ENCODE results near the gene ZNF814. TPM values are rescaled to one million over a fixed set of nuclear protein-coding genes. Genes with fewer than 3 reads are reported as not detected.
"Not testable (repeated sequence)": the region's sequence is repeated elsewhere in the genome, so short reads cannot be mapped to it uniquely, and the experiment has no call there.

Gene ZNF814
- total RNA-seq, 6 donors from 2014 or later: 7.1 to 16.8 (median 9.4) TPM

DNA sequence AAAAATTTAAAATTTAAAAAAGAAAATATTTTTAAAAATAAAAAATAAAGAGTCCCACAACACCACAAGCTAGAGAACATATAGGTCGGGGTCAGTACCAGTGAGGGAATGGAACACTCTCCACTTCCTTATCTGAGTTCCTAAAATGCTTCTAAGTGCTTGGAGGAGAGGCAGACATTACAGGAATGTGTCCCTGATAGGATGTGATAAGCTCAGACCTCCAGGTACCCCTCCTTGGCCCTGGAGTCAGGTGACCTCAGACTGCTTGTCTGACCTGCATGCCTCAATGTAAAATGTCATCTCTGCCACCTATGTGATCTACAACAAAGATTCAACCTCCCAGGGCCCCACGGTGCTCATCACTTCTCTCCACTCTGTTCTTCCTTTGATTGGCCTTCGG lies 2.8 kb downstream of the ZNF814 start:
- H3K36me3 ChIP-seq: peaks cover 0 to 4% (median 0%) of the 10 kb centered on the region in 4 donors
- ATAC-seq (ENCODE audit: low FRiP score in 2 of 2): no peak
- TF ChIP-seq EP300 (IDR thresholded peaks at IDR 0.05) (no peak), POLR2AphosphoS5 (IDR thresholded peaks at IDR 0.05) (no peak), POLR2A (IDR thresholded peaks at IDR 0.05) (no peak)
- TF ChIP-seq, protein P1, sequence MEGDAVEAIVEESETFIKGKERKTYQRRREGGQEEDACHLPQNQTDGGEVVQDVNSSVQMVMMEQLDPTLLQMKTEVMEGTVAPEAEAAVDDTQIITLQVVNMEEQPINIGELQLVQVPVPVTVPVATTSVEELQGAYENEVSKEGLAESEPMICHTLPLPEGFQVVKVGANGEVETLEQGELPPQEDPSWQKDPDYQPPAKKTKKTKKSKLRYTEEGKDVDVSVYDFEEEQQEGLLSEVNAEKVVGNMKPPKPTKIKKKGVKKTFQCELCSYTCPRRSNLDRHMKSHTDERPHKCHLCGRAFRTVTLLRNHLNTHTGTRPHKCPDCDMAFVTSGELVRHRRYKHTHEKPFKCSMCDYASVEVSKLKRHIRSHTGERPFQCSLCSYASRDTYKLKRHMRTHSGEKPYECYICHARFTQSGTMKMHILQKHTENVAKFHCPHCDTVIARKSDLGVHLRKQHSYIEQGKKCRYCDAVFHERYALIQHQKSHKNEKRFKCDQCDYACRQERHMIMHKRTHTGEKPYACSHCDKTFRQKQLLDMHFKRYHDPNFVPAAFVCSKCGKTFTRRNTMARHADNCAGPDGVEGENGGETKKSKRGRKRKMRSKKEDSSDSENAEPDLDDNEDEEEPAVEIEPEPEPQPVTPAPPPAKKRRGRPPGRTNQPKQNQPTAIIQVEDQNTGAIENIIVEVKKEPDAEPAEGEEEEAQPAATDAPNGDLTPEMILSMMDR (IDR thresholded peaks at IDR 0.05): no peak
- peaks cover 0 to 9% (median 3%) of the 10 kb centered on the region in 4 donors for H3K9me3 ChIP-seq
- peaks cover 0 to 16% (median 5%) of the 10 kb centered on the region in 4 donors for H3K4me1 ChIP-seq
- H3K27ac ChIP-seq: no peak overlapping the region
- no peak overlapping the region for H3K4me3 ChIP-seq
- H3K27me3 ChIP-seq: no peaks in the 10 kb centered on the region
- WGBS, 2 donors: 76 to 84% methylated on average over 3 of the region's 3 CpGs
- DNase-seq: no peak

DNA sequence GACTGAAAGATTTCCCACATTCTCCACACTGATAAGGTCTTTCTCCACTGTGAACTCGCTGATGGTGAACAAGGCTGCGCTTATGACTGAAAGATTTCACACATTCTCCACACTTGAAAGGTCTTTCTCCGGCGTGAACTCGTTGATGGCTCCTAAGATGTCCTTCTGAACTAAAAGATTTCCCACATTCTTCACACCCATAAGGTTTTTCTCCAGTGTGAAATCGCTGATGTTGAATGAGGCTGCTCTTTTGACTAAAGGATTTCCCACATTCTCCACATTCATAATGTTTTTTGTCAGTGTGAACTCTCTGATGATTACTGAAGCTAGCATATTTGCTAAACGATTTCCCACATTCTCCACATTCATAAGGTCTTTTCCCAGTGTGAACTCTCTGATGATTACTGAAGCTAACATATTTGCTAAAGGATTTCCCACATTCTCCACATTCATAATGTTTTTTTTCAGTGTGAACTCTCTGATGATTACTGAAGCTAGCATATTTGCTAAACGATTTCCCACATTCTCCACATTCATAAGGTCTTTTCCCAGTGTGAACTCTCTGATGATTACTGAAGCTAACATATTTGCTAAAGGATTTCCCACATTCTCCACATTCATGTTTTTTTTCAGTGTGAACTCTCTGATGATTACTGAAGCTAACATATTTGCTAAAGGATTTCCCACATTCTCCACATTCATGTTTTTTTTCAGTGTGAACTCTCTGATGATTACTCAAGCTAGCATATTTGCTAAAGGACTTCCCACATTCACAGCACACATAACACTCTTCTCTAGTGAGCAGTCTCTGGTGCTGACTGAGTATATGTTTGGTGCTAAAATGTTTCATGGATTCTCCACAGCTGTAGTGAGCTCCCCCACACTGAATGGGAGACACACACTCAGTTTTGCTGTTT lies 14.7 kb downstream of the ZNF814 start:
- not testable (repeated sequence) for DNase-seq; H3K27ac ChIP-seq; ATAC-seq (ENCODE audit: low FRiP score in 2 of 2); H3K4me1 ChIP-seq; H3K4me3 ChIP-seq; H3K27me3 ChIP-seq
- 94 to 96% methylated on average over 8 of the region's 8 CpGs for WGBS, 2 donors
- peaks cover 0 to 26% (median 11%) of the 10 kb centered on the region in 4 donors for H3K36me3 ChIP-seq
- peaks cover 45 to 87% (median 78%) of the 10 kb centered on the region in 4 donors for H3K9me3 ChIP-seq

DNA sequence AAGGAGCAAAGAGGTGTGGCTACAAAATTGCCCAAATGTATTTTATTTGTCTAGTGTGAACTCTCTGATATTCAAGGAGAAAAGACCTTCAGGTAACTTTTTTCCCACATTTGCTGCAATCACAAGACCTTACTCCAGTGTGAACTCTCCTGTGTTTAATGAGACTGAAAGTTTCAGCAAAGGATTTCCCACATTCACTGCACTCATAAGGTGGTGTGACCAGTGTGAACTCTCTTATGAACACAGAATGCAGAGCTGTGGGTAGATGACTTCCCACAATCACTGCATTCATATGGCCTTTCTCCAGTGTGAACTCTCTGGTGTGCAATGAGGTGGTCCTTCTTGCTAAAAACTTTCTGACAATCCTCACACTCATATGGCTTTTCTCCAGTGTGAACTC lies 16.4 kb downstream of the ZNF814 start:
- Histone ChIP-seq H3K27ac (no peak overlapping the region), H3K27me3 (no peaks in the 10 kb centered on the region), H3K36me3 (peaks cover 0 to 29% (median 23%) of the 10 kb centered on the region in 4 donors), H3K4me1 (no peaks in the 10 kb centered on the region), H3K9me3 (peaks cover 58 to 92% (median 86%) of the 10 kb centered on the region in 4 donors), H3K4me3 (no peak overlapping the region)
- DNase-seq (no peak), ATAC-seq (ENCODE audit: low FRiP score in 2 of 2) (no peak)
- TF ChIP-seq, protein P1 (IDR thresholded peaks at IDR 0.05): no peak
- TF ChIP-seq EP300 (IDR thresholded peaks at IDR 0.05): no peak
- TF ChIP-seq POLR2AphosphoS5 (IDR thresholded peaks at IDR 0.05): no peak
- no peak for TF ChIP-seq POLR2A (IDR thresholded peaks at IDR 0.05)

DNA sequence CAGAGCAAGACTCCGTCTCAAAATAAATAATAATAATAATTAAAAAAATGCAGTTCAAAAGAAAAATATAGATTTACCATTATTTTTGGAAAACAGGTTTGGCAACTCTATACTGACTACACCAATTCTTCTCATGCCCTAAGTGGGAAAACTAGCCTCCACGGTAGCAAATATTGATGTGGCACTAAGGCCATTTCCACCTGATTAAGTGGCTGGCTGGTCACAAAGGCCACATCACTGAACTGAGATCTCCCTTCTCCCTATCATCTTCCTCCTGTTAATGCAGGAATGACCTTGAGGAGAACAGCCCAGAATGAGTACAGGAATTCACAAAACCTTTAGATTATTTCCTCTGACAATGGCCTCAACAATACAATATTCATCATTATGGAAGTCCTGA lies 18.6 kb downstream of the ZNF814 start:
- TF ChIP-seq POLR2AphosphoS5 (IDR thresholded peaks at IDR 0.05) (no peak), EP300 (IDR thresholded peaks at IDR 0.05) (no peak), POLR2A (IDR thresholded peaks at IDR 0.05) (no peak)
- TF ChIP-seq, protein P1 (IDR thresholded peaks at IDR 0.05): no peak

DNA sequence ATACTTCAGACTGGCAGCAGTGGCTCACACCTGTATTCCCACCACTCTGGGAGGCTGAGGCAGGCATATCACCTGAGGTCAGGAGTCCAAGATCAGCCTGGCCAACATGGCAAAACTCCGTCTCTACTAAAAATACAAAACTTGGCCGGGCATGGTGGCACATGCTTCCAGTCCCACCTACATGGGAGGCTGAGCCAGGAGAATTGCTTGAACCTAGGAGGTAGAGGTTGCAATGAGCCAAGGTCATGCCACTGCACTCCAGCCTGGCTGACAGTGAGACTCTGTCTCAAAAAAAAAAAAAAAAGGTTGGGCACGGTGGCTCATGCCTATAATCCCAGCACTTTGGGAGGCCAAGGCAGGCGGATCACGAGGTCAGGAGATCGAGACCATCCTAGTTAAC lies 19.2 kb downstream of the ZNF814 start:
- H3K27me3 ChIP-seq; H3K27ac ChIP-seq; ATAC-seq (ENCODE audit: low FRiP score in 2 of 2); DNase-seq; H3K4me3 ChIP-seq; H3K4me1 ChIP-seq: not testable (repeated sequence)
- 86 to 99% methylated on average over 6 of the region's 6 CpGs for WGBS, 2 donors
- peaks cover 65 to 99% (median 91%) of the 10 kb centered on the region in 4 donors for H3K9me3 ChIP-seq
- H3K36me3 ChIP-seq: peaks cover 9 to 43% (median 40%) of the 10 kb centered on the region in 4 donors

More for the DNA sequence above, 18.6 kb downstream of the ZNF814 start:
- peaks cover 65 to 95% (median 92%) of the 10 kb centered on the region in 4 donors for H3K9me3 ChIP-seq
- no peaks in the 10 kb centered on the region for H3K4me1 ChIP-seq
- DNase-seq (no peak), ATAC-seq (ENCODE audit: low FRiP score in 2 of 2) (no peak)
- H3K4me3 ChIP-seq: no peak overlapping the region
- H3K27ac ChIP-seq: no peak overlapping the region
- WGBS, 2 donors: 92 to 93% methylated on average over 2 of the region's 2 CpGs
- no peaks in the 10 kb centered on the region for H3K27me3 ChIP-seq
- H3K36me3 ChIP-seq: peaks cover 9 to 39% (median 36%) of the 10 kb centered on the region in 4 donors
